ENCODE data around the gene XRCC2.
"Not testable (repeated sequence)": the region's sequence is repeated elsewhere in the genome, so short reads cannot be mapped to it uniquely, and the experiment has no call there.

The XRCC2 gene

GRCh38 chr7:152663148-152663740 is 12.7 kb downstream of the XRCC2 start:
- Histone ChIP-seq H3K27me3 (ENCODE audit: control insufficient read depth, insufficient read depth, low read length) (no peaks in the 10 kb centered on the region), H3K36me3 (ENCODE audit: control insufficient read depth, insufficient read depth, low read length) (peaks cover 46% of the 10 kb centered on the region), H3K4me3 (ENCODE audit: low read depth, low read length) (no peak overlapping the region), H3K27ac (ENCODE audit: low read depth, low read length) (no peak overlapping the region), H3K9me3 (ENCODE audit: control insufficient read depth, insufficient read depth, low read length) (no peaks in the 10 kb centered on the region), H3K9ac (ENCODE audit: low read depth, low read length) (no peak overlapping the region), H3K4me1 (ENCODE audit: control insufficient read depth, insufficient read depth, low read length) (no peaks in the 10 kb centered on the region)

- Histone ChIP-seq H3K9ac (ENCODE audit: low read depth, low read length) (no peak overlapping the region), H3K4me1 (ENCODE audit: control insufficient read depth, insufficient read depth, low read length) (no peaks in the 10 kb centered on the region), H3K9me3 (ENCODE audit: control insufficient read depth, insufficient read depth, low read length) (no peaks in the 10 kb centered on the region), H3K4me3 (ENCODE audit: low read depth, low read length) (no peak overlapping the region), H3K27me3 (ENCODE audit: control insufficient read depth, insufficient read depth, low read length) (no peaks in the 10 kb centered on the region), H3K27ac (ENCODE audit: low read depth, low read length) (no peak overlapping the region), H3K36me3 (ENCODE audit: control insufficient read depth, insufficient read depth, low read length) (peaks cover 56% of the 10 kb centered on the region)
These were observed 14.5 kb downstream of the XRCC2 start for GRCh38 chr7:152661479-152661878.

- H3K4me1 ChIP-seq (ENCODE audit: control insufficient read depth, insufficient read depth, low read length), result no peaks in the 10 kb centered on the region
- no peak overlapping the region for H3K27ac ChIP-seq (ENCODE audit: low read depth, low read length)
- H3K27me3 ChIP-seq (ENCODE audit: control insufficient read depth, insufficient read depth, low read length), result no peaks in the 10 kb centered on the region
- H3K4me3 ChIP-seq (ENCODE audit: low read depth, low read length), result no peak overlapping the region
- peaks cover 59% of the 10 kb centered on the region for H3K36me3 ChIP-seq (ENCODE audit: control insufficient read depth, insufficient read depth, low read length)
- no peak overlapping the region for H3K9ac ChIP-seq (ENCODE audit: low read depth, low read length)
- no peaks in the 10 kb centered on the region for H3K9me3 ChIP-seq (ENCODE audit: control insufficient read depth, insufficient read depth, low read length)
These were observed 15.9 kb downstream of the XRCC2 start for GRCh38 chr7:152660021-152660420.

DNA sequence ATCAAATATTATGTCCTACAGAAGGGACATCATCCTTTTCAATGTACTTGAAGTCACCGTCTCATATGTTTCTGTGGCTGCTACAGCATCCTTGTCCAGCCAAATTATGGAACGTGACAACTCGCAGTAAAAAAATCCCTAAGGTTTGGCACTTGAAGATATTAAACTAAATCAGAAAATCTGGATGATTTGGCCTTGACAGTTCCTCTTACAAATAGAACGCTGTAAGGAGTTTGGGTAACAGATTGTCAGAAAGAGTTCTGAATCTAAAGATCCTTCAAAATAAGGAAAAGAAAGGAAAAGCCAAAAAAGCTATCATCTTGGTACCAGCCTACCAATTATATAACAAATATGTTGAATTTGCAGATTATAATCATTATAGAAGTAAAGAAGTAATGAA is 21.0 kb downstream of the XRCC2 start:
- Histone ChIP-seq H3K27ac (ENCODE audit: low read depth, low read length) (no peak overlapping the region), H3K4me3 (ENCODE audit: low read depth, low read length) (no peak overlapping the region)

DNA sequence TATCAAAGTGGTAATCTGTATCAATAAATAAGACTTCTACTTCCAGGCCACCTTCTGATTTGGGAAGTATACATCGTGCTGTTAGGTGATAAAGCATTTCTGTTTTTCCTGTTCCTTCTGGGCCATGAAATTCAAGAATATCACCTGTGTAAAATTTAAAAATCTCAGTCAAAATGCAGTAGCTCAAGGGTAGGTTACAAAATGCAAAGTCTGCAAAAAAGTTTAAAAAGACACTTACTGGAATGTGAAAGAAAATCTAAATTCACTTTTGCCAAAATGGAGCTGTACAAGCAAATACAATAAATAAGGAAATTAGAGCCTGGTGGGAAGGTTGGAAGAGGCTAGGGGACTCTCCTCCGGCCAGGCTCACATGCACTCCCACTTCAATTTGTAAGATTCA is 26.7 kb downstream of the XRCC2 start:
- Histone ChIP-seq H3K36me3 (ENCODE audit: control insufficient read depth, insufficient read depth, low read length) (peaks cover 74% of the 10 kb centered on the region), H3K27ac (ENCODE audit: low read depth, low read length) (no peak overlapping the region), H3K27me3 (ENCODE audit: control insufficient read depth, insufficient read depth, low read length) (no peaks in the 10 kb centered on the region), H3K4me1 (ENCODE audit: control insufficient read depth, insufficient read depth, low read length) (no peaks in the 10 kb centered on the region), H3K9ac (ENCODE audit: low read depth, low read length) (no peak overlapping the region), H3K9me3 (ENCODE audit: control insufficient read depth, insufficient read depth, low read length) (peaks cover 6% of the 10 kb centered on the region; the same call in 1 of the 2 replicates), H3K4me3 (ENCODE audit: low read depth, low read length) (no peak overlapping the region)

More for the DNA sequence above, 21.0 kb downstream of the XRCC2 start:
- Histone ChIP-seq H3K9me3 (ENCODE audit: control insufficient read depth, insufficient read depth, low read length) (no peaks in the 10 kb centered on the region), H3K27me3 (ENCODE audit: control insufficient read depth, insufficient read depth, low read length) (no peaks in the 10 kb centered on the region), H3K9ac (ENCODE audit: low read depth, low read length) (no peak overlapping the region), H3K4me1 (ENCODE audit: control insufficient read depth, insufficient read depth, low read length) (no peaks in the 10 kb centered on the region), H3K36me3 (ENCODE audit: control insufficient read depth, insufficient read depth, low read length) (peaks cover 73% of the 10 kb centered on the region)

GRCh38 chr7:152647009-152647408 is 28.9 kb downstream of the XRCC2 start:
- H3K27me3 ChIP-seq (ENCODE audit: control insufficient read depth, insufficient read depth, low read length), result no peaks in the 10 kb centered on the region
- H3K4me3 ChIP-seq (ENCODE audit: low read depth, low read length), result no peak overlapping the region
- no peak overlapping the region for H3K9ac ChIP-seq (ENCODE audit: low read depth, low read length)
- no peaks in the 10 kb centered on the region for H3K4me1 ChIP-seq (ENCODE audit: control insufficient read depth, insufficient read depth, low read length)
- no peak overlapping the region for H3K27ac ChIP-seq (ENCODE audit: low read depth, low read length)
- peaks cover 56% of the 10 kb centered on the region for H3K36me3 ChIP-seq (ENCODE audit: control insufficient read depth, insufficient read depth, low read length)
- H3K9me3 ChIP-seq (ENCODE audit: control insufficient read depth, insufficient read depth, low read length), result peaks cover 6% of the 10 kb centered on the region; the same call in 1 of the 2 replicates

GRCh38 chr7:152646579-152646978 is 29.4 kb downstream of the XRCC2 start:
- not testable (repeated sequence) for H3K27ac ChIP-seq (ENCODE audit: low read depth, low read length)
- peaks cover 52% of the 10 kb centered on the region for H3K36me3 ChIP-seq (ENCODE audit: control insufficient read depth, insufficient read depth, low read length)

GRCh38 chr7:152643979-152644559 is 31.9 kb downstream of the XRCC2 start:
- no peak overlapping the region for H3K27ac ChIP-seq (ENCODE audit: low read depth, low read length)
- H3K27me3 ChIP-seq (ENCODE audit: control insufficient read depth, insufficient read depth, low read length), result no peaks in the 10 kb centered on the region
- no peak overlapping the region for H3K4me3 ChIP-seq (ENCODE audit: low read depth, low read length)
- H3K4me1 ChIP-seq (ENCODE audit: control insufficient read depth, insufficient read depth, low read length), result no peaks in the 10 kb centered on the region
- H3K9ac ChIP-seq (ENCODE audit: low read depth, low read length), result no peak overlapping the region
- H3K9me3 ChIP-seq (ENCODE audit: control insufficient read depth, insufficient read depth, low read length), result peaks cover 6% of the 10 kb centered on the region; the same call in 1 of the 2 replicates
- peaks cover 36% of the 10 kb centered on the region for H3K36me3 ChIP-seq (ENCODE audit: control insufficient read depth, insufficient read depth, low read length)

More at GRCh38 chr7:152646579-152646978, 29.4 kb downstream of the XRCC2 start:
- not testable (repeated sequence) for H3K9me3 ChIP-seq (ENCODE audit: control insufficient read depth, insufficient read depth, low read length); H3K4me3 ChIP-seq (ENCODE audit: low read depth, low read length); H3K27me3 ChIP-seq (ENCODE audit: control insufficient read depth, insufficient read depth, low read length); H3K9ac ChIP-seq (ENCODE audit: low read depth, low read length); H3K4me1 ChIP-seq (ENCODE audit: control insufficient read depth, insufficient read depth, low read length)

- Histone ChIP-seq H3K27me3 (ENCODE audit: control insufficient read depth, insufficient read depth, low read length) (no peaks in the 10 kb centered on the region), H3K9ac (ENCODE audit: low read depth, low read length) (no peak overlapping the region), H3K4me3 (ENCODE audit: low read depth, low read length) (no peak overlapping the region), H3K27ac (ENCODE audit: low read depth, low read length) (no peak overlapping the region), H3K4me1 (ENCODE audit: control insufficient read depth, insufficient read depth, low read length) (no peaks in the 10 kb centered on the region), H3K36me3 (ENCODE audit: control insufficient read depth, insufficient read depth, low read length) (peaks cover 11% of the 10 kb centered on the region), H3K9me3 (ENCODE audit: control insufficient read depth, insufficient read depth, low read length) (peaks cover 3% of the 10 kb centered on the region; the same call in 1 of the 2 replicates)
These were observed 34.6 kb downstream of the XRCC2 start for GRCh38 chr7:152641384-152641783.

DNA sequence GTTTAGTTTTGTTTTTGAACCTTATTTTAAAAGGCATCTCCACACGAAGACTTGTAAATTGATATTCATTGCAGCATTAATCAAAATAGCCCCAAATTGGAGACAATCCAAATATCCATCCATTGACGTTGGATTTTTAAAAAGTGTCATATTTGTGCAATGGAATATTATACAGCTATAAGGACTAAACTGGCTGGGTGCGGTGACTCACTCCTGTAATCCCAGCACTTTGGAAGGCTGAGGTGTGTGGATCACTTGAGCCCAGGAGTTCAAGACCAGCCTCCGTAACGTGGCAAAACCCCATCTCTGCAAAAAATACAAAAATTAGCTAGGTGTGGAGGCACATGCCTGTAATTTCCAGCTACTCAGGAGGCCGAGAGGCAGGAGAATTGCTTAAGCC is 35.1 kb downstream of the XRCC2 start:
- Histone ChIP-seq H3K27ac (ENCODE audit: low read depth, low read length) (no peak overlapping the region), H3K27me3 (ENCODE audit: control insufficient read depth, insufficient read depth, low read length) (no peaks in the 10 kb centered on the region), H3K9me3 (ENCODE audit: control insufficient read depth, insufficient read depth, low read length) (peaks cover 3% of the 10 kb centered on the region; the same call in 1 of the 2 replicates), H3K4me3 (ENCODE audit: low read depth, low read length) (no peak overlapping the region), H3K36me3 (ENCODE audit: control insufficient read depth, insufficient read depth, low read length) (peaks cover 6% of the 10 kb centered on the region), H3K4me1 (ENCODE audit: control insufficient read depth, insufficient read depth, low read length) (no peaks in the 10 kb centered on the region), H3K9ac (ENCODE audit: low read depth, low read length) (no peak overlapping the region)

DNA sequence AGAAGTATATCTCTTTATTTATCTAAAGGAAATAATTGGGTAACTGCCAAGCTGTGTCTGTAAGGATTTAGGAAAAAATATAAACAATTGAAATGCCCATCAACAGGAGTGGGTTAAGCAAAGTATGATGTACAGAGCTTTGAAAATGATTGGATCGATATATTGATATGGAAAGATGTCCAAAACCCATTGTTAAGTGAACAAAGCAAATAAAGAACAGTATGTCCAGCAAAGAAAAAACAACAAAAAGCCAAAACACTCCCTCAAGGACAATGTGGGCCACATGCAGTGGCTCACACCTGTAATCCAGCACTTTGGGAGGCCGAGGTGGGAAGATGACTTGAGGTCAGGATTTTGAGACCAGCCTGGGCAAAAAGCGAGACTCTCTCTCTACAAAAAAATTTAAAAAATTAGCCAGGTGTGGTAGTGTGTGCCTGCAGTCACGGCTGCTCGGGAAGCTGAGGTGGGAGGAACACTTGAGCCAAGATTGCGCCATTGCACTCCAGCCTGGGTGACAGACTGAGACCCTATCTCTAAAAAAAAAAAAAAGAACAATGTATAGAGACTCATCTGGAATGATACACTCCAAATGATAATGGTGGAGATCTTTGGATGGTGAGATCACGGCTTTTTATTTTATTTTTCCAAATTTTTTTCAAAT is 37.9 kb downstream of the XRCC2 start:
- no peaks in the 10 kb centered on the region for H3K27me3 ChIP-seq (ENCODE audit: control insufficient read depth, insufficient read depth, low read length)
- H3K9ac ChIP-seq (ENCODE audit: low read depth, low read length), result no peak overlapping the region
- H3K27ac ChIP-seq (ENCODE audit: low read depth, low read length), result no peak overlapping the region
- no peaks in the 10 kb centered on the region for H3K9me3 ChIP-seq (ENCODE audit: control insufficient read depth, insufficient read depth, low read length)
- H3K36me3 ChIP-seq (ENCODE audit: control insufficient read depth, insufficient read depth, low read length), result no peaks in the 10 kb centered on the region
- no peaks in the 10 kb centered on the region for H3K4me1 ChIP-seq (ENCODE audit: control insufficient read depth, insufficient read depth, low read length)
- H3K4me3 ChIP-seq (ENCODE audit: low read depth, low read length), result no peak overlapping the region
